ENCODE results near the gene PRDM12.

The PRDM12 gene

GRCh38 chr9:130636648-130637020 lies 27.8 kb upstream of the PRDM12 start:
- DNase-seq = no peak

DNA sequence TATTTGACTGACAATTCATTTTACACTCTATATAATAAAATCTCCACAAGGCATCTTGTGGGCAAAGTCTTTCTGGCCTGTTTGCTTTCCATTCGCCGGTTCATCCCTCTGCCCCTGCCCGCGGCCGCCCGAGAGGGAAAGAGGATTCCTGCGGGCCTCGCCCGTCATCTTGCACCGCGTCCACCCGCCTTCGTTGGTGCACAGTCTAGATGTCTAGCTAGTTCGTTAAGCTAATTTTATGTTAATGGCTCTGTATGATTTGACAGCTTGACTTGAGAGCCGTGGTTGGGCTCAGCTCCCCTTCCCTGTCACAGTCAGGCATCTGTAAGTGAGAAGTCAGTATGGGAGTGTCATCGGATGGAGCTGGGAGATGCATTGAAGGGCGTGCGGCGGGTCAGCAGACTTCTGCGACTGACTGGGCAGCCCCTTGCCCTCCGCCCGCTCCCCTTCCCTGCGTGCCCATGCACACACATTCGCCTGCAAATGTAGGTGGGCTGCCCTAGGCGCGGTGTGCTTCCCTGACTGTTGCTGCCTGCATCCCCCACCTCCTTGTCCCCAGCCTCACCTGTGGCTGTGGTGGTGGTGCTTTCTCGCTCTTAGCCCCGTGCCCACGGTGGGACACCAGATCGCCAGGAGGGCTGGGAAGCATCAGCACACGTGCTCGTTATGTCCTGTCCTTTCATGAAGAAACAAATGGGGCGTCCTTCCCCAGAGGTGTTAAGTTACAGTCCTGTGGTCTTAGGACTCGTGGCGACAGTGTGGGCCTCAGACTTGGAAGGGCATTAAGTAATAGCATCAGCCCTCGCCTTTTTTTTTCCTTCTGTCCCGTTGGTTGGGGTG lies 25.9 kb upstream of the PRDM12 start:
- no peak for DNase-seq

DNA sequence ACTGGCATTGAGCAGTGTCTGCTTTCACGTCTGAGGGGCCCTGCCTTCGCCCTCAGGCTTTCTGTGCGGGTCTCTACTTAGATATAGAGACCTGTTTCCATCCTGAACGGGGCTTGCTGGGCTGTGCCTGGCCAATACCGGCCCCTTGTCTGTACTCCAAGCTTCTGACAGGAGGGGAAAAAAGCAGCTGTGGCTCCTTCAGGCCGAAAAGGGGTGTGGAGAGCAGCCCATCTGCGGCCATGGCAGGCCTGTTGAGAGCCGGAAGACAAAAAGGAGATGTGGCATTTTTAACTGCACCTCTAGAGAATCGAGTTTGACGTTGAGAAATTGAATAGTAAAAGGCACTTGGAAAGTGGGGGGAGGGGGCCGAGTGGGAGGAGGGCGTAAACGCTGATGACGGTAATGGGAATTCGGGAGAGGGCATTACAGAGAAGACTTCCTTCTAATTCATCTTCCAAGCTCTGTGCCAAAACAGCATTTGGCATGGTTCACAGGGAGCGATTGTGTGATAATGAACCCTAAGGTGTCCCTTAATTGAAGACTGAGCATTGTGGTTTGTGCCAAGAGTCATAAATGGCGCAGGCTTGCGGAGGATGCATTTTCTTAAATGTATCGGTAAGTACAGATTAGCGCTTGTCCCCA lies 25.1 kb upstream of the PRDM12 start:
- no peak for DNase-seq

- DNase-seq = no peak
These were observed 24.4 kb upstream of the PRDM12 start for GRCh38 chr9:130639866-130640555.

- no peak for DNase-seq
These were observed 23.7 kb upstream of the PRDM12 start for GRCh38 chr9:130640681-130641080.

DNA sequence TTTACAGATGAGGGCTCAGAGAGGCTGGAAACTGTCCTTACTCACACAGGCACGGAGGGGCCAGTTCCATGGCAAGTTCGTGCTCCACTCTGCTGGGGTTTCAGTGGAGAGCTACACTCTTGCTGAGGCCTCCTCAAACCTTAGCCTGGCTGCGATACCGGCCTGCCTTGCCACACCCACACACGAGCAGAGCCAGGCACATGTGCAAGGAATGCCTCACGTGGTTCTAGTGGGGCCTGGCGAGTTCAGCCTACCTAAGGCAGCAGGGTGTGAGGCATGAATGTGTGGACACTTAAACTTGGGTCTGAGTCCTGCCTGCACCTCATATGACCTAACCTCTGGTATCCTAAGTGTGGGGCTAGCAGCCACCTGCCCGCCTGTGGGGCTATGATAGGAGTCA lies 21.5 kb upstream of the PRDM12 start:
- DNase-seq = no peak

DNA sequence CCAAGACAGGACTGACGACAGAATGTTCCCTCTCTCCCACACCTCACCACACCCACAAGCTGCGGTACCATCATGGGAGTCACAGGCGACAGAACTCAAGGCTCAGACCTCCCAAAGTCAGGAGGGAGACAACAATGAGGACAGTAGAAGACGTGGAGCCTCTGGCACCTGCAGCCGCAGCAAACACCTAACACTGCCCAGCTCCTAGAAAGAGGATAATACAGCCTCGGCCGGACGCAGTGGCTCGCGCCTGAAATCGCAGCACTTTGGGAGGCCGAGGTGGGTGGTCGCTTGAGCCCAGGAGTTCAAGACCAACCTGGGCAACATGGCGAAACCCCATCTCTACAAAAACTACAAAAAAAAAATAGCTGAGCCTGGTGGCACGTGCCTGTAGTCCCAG lies 13.2 kb upstream of the PRDM12 start:
- no peak for DNase-seq

DNA sequence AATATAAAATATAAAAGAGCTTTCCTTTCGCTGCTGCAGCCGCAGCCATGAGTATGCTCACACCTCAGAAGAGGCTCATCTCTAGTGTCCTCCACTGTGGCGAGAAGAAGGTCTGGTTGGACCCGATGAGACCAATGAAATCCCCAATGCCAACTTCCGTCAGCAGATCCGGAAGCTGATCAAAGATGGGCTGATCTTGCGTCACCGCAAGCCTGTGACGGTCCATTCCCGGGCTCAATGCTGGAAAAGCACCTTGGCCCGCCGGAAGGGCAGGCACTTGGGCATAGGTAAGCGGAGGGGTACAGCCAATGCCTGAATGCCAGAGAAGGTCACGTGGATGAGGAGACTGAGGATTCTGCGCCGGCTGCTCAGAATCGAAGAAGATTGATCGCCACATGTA lies 12.6 kb upstream of the PRDM12 start:
- DNase-seq = no peak

DNA sequence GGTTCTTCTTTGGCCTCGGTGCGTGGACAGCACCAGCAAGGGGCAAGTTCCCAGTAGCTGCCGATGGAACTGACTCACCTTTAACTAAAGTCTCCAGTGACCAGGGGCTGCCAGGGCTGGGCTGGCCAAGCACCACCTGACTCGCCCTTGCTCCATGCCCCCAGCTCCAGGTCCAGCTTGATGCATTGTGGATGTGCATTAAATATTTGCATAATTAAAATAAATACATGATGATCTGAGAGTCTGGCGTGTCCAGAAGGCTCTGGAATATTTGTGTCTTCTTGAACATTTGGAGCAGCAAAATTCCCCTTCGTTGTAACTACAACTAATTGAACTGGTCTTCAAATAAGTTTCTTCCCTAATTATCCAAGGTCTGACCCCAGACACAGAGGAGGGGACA lies 9.5 kb upstream of the PRDM12 start:
- no peak for DNase-seq

DNA sequence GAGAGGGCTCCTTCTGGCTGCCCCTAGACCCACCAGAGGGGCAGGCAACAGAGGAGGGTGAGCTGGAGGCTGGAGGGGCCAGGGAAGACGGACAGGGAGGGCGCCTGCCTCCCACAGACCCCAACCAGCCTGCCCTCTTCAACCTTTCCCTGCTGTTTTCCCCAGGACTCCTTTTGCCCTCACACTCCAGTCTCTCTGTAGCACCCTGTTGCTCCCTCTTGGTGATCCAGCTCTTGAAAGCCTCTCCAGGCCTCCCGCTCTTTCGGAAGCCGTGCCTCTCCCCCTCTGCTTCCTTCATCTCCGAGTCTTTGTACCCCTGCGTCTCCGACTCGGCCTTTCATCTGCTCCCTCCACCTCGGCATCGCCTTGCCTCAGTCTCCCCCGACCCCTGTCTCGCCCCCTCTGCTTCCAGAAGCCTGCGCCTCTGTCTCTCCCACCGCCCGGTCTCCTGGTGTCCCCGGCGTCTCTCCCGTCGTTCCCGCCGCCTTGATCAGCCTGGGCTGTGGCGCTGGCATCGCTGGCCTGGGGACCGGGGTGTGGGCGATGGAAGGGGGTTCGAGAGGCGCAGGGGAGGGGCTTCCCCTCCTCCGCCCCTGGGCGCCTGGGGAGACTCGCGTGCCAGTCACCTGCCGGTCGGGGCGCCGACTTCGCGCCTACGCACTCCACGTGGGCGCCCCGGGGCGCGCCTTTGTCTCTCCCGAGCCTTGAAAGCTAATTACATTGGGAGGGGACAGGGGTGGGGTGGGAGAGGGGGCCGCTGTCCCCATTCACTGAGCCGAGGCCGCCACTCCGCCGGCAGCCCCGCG lies 5.3 kb upstream of the PRDM12 start:
- DNase-seq = no peak

DNA sequence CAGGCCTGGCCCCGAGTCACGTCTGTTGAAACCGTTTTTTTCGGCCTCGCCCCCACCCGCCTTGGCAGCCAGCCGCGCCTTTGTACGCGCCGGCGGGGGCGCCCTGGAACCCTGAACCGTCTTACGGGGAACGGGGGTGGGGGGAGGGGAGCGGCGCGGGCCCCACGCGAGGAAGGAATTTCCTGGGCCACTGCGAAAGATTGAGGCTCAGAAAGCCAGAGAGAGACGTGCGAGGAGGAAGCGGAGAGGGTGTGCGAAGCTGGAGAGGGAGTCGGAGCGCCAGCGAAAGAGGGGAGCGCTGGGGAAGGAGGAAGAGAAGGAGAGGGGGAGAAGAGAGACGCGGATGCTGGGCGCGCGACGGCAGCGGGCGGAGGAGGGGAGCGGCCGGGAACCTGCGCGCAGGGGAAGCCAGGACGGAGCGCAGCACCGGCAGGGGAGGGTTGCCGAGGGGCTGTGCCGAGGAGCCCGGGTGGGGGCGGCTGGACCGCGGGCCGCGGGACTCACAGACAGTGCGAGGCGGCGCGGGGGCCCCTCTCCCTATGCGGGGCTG lies 4.6 kb upstream of the PRDM12 start:
- DNase-seq = no peak

- DNase-seq = no peak
These were observed 4.1 kb upstream of the PRDM12 start for GRCh38 chr9:130660326-130660682.

DNA sequence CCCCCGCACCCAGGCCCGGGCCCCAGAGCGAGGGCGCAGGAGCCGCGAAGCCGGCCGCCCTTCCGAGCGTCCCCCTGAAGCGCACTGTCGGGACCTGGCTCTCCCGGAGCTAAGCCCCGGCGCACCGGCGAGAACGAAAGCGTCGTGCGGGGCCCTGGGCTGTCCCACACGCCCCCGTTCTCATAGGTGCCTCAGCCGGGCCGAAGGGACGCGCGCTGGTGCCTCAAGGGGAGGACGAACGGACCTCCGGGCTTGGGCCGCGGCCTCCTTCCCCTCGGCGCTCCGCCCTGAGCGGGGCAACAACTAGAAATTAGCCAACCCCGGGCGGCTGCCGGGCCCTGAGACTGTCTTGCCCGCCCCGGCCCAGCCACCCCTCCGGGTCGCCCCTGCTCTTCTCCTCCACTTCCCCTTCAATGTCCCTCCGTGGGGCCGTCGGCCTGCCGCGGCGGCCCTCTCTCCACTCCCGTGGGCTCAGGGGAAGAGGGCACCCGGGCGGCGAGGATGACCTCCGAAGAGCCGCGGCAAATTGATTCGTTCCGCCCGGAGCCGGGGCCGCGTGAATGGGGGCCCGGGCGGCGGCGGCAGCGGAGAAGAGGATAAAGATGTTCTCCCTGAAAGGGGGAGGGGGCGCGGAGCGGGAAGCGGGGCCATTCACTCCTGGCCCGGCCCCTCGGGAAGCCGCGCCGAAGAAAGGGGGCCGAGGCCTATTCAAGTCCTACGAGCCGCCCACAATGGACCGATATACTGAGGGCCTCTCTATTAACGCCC lies 3.5 kb upstream of the PRDM12 start:
- DNase-seq = no peak

GRCh38 chr9:130661451-130662098 lies 2.8 kb upstream of the PRDM12 start:
- no peak for DNase-seq

GRCh38 chr9:130662099-130662969 lies 2.1 kb upstream of the PRDM12 start:
- DNase-seq = no peak

DNA sequence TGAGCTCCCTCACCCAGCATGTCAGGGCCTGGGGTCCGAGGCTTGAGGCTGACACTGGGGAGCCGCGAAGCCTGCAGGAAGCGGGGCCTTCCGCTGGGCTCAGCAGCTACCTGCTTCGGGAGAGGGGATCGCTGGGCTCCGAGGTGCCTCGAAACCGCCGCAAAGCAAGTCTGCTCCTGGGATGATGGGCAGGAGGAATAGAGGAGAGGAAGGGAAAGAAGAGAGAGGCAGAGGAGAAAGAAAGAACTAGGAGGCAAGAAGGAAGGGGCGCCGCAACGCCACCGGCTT lies 1.5 kb upstream of the PRDM12 start:
- no peak for DNase-seq

- DNase-seq = no peak
These were observed 977 bp upstream of the PRDM12 start for GRCh38 chr9:130663258-130663976.

DNA sequence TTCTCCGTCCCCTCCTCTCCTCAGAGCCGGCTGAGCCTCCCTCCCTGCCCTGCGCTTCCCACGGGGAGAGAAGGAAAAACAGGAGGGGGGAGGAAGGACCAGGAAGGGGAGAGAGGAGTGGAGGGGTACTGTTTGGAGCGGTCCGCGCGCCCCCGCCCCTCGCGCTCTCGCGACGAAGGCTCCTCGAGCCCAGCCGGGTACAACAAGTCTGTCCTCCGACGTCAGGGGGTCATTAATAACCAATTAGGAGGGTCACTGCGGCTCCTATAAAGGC lies 480 bp upstream of the PRDM12 start:
- no peak for DNase-seq

- DNase-seq = no peak
These were observed 636 bp downstream of the PRDM12 start for GRCh38 chr9:130665029-130665430.

Measured in suppressor macrophage treated with lipopolysaccharide for 4 hours (primary cell).